ENCODE results near the gene FBLN1. TPM values are rescaled to one million over a fixed set of nuclear protein-coding genes. Genes with fewer than 3 reads are reported as not detected.

FBLN1 gene
- total and polyA plus RNA-seq, 9 of the 15 experiments (the other 6 are each of a cell fraction or from before 2014, with no cell fraction given) = 0.66 TPM; not detected in 8

DNA sequence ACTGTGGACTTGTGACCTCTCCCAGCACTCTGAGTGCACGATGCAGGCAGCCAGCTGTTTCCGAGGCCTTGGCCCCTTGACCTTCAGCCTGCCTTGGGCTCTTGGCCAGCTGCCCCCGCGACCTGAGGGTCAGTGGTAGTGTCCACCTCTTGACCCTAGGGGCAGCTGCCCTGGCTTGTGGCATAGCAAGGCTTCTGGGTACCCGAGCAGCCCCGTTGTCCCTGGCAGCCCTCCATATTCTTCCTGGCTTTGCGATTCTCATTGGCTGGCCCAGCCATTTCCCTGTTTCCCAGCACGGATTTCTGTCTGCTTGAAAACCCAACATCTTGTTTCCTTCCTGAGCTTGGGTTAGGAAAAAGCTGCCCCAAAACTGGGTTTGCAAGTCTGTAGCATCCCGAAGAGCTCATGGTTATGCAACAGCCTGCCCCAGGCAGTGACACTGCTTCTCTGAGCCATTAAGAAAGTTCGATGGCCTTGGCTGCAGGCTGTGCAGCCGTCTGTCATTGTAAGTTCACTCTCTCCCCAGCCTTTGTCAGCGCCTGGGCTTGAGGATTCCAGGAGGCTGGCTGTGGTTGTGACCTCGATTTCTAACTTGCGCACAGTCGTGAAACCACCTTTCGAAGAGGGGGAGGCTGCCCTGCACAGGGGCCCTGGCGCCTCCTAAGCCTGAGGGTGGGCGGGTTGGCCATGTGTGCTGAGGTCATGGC lies 48.8 kb downstream of the FBLN1 start (continued):
- TF ChIP-seq, protein P1, sequence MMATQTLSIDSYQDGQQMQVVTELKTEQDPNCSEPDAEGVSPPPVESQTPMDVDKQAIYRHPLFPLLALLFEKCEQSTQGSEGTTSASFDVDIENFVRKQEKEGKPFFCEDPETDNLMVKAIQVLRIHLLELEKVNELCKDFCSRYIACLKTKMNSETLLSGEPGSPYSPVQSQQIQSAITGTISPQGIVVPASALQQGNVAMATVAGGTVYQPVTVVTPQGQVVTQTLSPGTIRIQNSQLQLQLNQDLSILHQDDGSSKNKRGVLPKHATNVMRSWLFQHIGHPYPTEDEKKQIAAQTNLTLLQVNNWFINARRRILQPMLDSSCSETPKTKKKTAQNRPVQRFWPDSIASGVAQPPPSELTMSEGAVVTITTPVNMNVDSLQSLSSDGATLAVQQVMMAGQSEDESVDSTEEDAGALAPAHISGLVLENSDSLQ (IDR thresholded peaks at IDR 0.05) = no peak
- TF ChIP-seq ZNF512 (tag; IDR thresholded peaks at IDR 0.05) (no peak), PML (IDR thresholded peaks at IDR 0.05; ENCODE audit: low read length) (no peak), SMARCC2 (IDR thresholded peaks at IDR 0.05; ENCODE audit: low read depth) (no peak), CBX1 (IDR thresholded peaks at IDR 0.05; ENCODE audit: low read depth) (no peak), TOE1 (IDR thresholded peaks at IDR 0.05; ENCODE audit: borderline replicate concordance) (no peak), TOE1 (CRISPR knock-in tag; IDR thresholded peaks at IDR 0.05; ENCODE audit: borderline replicate concordance, low read depth) (no peak), NEUROD1 (IDR thresholded peaks at IDR 0.05; ENCODE audit: borderline replicate concordance, low read depth, low read length, partially characterized antibody) (no peak)
- TF ChIP-seq, protein P2, sequence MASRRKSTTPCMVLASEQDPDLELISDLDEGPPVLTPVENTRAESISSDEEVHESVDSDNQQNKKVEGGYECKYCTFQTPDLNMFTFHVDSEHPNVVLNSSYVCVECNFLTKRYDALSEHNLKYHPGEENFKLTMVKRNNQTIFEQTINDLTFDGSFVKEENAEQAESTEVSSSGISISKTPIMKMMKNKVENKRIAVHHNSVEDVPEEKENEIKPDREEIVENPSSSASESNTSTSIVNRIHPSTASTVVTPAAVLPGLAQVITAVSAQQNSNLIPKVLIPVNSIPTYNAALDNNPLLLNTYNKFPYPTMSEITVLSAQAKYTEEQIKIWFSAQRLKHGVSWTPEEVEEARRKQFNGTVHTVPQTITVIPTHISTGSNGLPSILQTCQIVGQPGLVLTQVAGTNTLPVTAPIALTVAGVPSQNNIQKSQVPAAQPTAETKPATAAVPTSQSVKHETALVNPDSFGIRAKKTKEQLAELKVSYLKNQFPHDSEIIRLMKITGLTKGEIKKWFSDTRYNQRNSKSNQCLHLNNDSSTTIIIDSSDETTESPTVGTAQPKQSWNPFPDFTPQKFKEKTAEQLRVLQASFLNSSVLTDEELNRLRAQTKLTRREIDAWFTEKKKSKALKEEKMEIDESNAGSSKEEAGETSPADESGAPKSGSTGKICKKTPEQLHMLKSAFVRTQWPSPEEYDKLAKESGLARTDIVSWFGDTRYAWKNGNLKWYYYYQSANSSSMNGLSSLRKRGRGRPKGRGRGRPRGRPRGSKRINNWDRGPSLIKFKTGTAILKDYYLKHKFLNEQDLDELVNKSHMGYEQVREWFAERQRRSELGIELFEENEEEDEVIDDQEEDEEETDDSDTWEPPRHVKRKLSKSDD (conservative IDR thresholded peaks at IDR 0.05; ENCODE audit: low read length) = no peak

Data from K562 (cell line).